GM12801 (cell line): ENCODE measurements around the gene PTPDC1.

Experiments
- TF ChIP-seq, protein P1 (sequence below): IDR thresholded peaks from one replicate; pipeline ENCODE4 v1.5.1; 2011; ENCODE audit warnings: control low read depth; ENCODE audit not compliant: insufficient read length; ENCODE audit errors: extremely low read depth

Gene PTPDC1

DNA sequence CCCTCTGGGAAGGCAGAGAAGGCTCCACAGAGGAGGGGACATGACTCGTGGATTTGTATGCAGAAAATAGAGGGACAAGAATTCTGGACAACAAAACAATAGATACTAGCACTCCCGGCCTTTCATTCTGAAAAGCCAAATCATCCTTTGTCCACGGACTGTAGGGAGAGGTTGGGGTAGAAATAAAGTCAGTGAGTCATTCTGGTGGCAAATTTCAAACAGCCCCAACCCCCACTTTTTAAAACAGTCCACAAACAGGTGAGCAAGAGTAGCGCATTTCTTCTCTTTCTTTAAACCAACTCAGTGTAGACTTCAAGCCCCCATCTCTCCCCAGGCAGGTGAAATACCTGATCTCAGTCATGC lies 56.1 kb downstream of the PTPDC1 start:
- TF ChIP-seq, protein P1, sequence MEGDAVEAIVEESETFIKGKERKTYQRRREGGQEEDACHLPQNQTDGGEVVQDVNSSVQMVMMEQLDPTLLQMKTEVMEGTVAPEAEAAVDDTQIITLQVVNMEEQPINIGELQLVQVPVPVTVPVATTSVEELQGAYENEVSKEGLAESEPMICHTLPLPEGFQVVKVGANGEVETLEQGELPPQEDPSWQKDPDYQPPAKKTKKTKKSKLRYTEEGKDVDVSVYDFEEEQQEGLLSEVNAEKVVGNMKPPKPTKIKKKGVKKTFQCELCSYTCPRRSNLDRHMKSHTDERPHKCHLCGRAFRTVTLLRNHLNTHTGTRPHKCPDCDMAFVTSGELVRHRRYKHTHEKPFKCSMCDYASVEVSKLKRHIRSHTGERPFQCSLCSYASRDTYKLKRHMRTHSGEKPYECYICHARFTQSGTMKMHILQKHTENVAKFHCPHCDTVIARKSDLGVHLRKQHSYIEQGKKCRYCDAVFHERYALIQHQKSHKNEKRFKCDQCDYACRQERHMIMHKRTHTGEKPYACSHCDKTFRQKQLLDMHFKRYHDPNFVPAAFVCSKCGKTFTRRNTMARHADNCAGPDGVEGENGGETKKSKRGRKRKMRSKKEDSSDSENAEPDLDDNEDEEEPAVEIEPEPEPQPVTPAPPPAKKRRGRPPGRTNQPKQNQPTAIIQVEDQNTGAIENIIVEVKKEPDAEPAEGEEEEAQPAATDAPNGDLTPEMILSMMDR, result no peak

DNA sequence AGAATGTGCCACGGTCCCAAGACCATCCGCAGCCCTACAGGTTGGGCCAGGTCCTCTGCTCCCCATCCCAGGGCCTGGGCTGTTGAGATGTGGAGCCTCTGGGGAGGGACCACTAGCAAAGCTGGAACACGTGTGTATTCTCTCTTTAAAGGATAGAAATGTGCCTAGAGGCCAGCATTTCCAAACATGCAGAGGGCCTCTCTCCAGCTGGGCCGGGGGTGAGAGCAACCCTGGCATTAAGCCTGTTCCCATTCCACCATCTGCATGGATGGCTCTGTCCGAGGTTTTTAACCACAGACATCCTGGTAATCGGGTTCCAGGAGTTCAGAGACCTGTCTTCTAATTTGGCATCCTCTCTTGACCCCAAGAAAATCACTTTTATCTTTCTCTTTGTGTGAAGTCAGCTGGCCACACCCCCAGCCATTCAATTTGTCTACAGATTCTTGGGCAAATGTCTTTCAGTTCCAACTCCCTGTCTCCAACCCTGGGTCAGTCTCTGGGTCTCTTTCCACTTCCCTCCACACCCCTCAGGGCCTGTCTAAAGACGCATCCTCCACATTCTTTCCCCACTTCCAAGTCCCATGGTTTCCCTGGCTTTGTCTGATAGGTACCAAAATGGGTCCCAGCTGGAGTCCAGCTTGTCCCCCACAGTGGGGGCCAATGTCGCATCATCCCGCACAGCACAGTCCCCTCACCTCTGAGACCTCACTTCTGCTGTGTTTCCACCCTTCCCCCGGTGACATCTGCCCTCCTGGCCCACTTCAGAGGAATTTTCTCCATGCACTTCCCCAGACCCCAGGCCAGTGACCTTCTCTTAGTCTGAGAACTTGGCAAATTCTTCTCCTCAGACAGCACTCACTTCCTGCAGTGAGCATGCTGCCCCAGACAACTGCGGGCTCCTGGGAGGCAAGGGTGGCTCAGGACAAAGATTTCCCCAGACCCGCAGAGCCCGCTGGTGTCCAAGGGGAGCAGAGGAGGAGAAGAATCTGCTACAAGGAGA lies 56.8 kb downstream of the PTPDC1 start:
- TF ChIP-seq, protein P1, result no peak

DNA sequence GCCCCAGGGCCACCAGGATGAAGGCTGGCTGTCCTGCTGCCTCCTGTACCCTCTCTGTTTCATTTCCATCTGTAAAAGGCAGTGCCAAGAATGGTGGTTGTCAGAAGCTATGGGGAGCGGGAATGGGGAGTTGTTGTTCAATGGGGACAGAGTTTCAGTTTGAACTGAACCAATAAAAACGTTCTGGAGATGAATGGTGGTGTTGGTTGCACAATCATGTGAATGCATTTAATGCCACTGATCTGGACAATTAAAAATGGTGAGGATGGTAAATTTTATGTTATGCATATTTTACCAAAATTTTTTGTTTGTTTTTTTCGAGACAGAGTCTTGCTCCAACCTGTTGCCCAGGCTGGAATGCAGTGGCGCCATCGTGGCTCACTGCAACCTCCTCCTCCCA lies 58.1 kb downstream of the PTPDC1 start:
- TF ChIP-seq, protein P1, result no peak

DNA sequence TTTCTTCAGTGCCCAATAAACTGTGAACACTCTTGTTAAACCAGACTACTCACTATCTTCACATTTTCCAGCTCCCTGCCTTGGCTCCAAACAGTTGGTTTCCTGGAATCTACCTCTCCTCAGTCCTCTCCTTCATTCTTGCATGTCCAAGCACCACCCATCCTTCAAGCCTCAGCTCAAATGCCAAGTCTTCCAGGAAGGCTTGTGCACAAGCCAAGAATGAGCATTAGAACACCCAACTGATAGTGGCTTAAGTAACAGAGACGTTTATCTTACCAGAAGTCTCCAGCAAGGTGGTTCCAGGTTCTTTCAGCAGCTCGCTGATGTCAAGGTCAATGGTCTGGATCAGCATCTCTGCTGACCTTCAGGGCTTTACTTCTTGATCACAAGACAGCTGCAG lies 60.1 kb downstream of the PTPDC1 start:
- TF ChIP-seq, protein P1, result no peak

DNA sequence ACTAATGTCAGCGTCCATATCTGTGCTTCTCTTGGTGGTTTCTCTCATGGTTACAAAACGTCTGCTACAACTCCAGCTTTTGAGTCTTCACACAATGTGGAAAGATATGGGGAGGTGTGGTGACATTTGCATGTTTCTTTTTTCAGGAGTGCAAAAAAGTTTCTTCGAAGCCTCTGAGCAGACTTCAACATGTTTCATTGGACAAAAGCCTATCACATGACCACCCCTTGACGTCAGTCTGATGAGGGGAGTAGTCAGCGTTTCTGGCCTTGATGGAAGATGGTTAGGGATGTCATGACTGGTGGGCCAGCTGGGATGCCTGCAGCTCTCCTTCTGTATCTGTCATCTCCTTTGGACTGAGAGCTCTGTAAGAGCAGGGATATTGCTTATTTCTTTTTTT lies 61.4 kb downstream of the PTPDC1 start:
- TF ChIP-seq, protein P1, result no peak

DNA sequence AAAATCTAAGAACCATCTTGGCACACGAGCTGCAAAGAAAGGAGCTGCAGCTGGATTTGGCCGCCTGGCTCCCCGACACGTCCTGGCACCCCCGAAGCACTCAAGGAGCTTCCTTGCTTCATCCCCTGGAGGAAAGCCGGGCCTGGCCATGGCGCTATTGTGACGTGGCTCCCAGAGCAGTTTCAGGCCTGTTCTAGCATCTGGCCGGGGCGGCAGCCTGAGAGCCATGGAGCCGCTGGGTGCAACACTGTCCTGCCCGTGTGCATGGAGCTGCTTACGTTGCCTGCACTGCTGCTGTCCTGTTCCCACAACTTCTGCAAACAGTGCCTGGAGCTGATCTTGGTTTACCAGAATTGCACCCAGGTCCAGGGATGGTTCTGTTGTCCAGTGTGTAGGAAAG lies 63.5 kb downstream of the PTPDC1 start:
- TF ChIP-seq, protein P1, result no peak

DNA sequence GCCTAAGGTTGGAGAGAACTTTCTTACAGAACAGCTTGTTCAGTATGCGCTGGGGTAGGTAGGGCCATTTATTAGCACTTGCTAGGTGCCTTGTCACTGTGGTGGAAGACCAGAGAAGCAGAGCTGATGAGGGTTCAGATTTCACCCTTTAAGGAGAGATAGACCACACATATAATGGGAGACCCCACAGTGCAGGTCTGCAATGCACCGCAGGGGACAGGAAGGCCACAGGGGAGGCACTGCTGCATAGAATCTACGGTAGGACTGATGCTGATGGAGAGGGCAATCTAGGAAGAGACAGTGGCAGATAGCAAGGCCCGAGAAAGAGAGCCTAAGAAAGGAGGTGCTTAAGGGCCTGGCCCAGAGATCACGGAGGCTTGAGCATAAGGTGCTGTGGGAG lies 64.2 kb downstream of the PTPDC1 start:
- TF ChIP-seq, protein P1, result no peak
